CD4-positive, alpha-beta T cell treated with Interleukin-17A for 1 hour (primary cell): ENCODE measurements around the gene EEF1A1.
"Not testable (repeated sequence)": the region's sequence is repeated elsewhere in the genome, so short reads cannot be mapped to it uniquely, and the experiment has no call there.

Experiments used
- DNase-seq: peaks from one replicate; pipeline ENCODE4 v3.0.0-alpha.2; 2020

EEF1A1 gene

GRCh38 chr6:73534628-73535027 lies 13.8 kb upstream of the EEF1A1 start:
- no peak for DNase-seq

GRCh38 chr6:73532293-73532692 lies 11.5 kb upstream of the EEF1A1 start:
- no peak for DNase-seq

- DNase-seq, result no peak
Measured at GRCh38 chr6:73528897-73529296, 8.1 kb upstream of the EEF1A1 start.

- no peak for DNase-seq
Measured at GRCh38 chr6:73525546-73526330, 4.9 kb upstream of the EEF1A1 start.

GRCh38 chr6:73523434-73524123 lies 2.7 kb upstream of the EEF1A1 start:
- peak; percentile 84 for DNase-seq

- no peak for DNase-seq
Measured at GRCh38 chr6:73521351-73521985, 636 bp upstream of the EEF1A1 start.

DNA sequence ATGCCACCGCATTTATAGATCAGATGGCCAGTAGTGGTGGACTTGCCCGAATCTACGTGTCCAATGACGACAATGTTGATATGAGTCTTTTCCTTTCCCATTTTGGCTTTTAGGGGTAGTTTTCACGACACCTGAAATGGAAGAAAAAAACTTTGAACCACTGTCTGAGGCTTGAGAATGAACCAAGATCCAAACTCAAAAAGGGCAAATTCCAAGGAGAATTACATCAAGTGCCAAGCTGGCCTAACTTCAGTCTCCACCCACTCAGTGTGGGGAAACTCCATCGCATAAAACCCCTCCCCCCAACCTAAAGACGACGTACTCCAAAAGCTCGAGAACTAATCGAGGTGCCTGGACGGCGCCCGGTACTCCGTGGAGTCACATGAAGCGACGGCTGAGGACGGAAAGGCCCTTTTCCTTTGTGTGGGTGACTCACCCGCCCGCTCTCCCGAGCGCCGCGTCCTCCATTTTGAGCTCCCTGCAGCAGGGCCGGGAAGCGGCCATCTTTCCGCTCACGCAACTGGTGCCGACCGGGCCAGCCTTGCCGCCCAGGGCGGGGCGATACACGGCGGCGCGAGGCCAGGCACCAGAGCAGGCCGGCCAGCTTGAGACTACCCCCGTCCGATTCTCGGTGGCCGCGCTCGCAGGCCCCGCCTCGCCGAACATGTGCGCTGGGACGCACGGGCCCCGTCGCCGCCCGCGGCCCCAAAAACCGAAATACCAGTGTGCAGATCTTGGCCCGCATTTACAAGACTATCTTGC lies 725 bp downstream of the EEF1A1 start:
- peak; percentile 89 for DNase-seq

DNA sequence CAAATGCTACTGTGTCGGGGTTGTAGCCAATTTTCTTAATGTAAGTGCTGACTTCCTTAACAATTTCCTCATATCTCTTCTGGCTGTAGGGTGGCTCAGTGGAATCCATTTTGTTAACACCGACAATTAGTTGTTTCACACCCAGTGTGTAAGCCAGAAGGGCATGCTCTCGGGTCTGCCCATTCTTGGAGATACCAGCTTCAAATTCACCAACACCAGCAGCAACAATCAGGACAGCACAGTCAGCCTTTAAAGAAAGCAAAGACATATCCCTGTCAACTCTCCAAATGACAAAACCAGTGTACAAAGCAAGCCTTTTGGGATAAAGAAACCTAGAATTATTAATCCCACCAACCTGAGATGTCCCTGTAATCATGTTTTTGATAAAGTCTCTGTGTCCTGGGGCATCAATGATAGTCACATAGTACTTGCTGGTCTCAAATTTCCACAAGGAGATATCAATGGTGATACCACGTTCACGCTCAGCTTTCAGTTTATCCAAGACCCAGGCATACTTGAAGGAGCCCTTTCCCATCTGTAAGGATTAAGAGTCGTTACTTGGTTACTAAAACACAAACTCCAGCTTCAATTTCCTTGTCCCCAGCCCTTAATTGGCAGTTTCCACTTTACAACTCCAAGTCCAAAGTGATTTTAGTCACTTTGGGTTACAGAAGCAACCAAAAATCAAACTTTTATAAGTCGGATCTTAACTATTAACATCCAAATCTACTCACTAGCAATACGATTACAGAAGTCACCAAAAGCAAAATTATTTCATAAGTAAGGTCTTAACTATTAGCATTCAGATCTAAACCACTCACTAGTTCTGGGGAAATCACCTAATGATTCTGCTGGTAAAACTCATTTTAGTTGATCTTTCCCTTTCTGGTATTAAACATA lies 1.6 kb downstream of the EEF1A1 start:
- DNase-seq, result peak; percentile 57

GRCh38 chr6:73518100-73518981 lies 2.5 kb downstream of the EEF1A1 start:
- not testable (repeated sequence) for DNase-seq

DNA sequence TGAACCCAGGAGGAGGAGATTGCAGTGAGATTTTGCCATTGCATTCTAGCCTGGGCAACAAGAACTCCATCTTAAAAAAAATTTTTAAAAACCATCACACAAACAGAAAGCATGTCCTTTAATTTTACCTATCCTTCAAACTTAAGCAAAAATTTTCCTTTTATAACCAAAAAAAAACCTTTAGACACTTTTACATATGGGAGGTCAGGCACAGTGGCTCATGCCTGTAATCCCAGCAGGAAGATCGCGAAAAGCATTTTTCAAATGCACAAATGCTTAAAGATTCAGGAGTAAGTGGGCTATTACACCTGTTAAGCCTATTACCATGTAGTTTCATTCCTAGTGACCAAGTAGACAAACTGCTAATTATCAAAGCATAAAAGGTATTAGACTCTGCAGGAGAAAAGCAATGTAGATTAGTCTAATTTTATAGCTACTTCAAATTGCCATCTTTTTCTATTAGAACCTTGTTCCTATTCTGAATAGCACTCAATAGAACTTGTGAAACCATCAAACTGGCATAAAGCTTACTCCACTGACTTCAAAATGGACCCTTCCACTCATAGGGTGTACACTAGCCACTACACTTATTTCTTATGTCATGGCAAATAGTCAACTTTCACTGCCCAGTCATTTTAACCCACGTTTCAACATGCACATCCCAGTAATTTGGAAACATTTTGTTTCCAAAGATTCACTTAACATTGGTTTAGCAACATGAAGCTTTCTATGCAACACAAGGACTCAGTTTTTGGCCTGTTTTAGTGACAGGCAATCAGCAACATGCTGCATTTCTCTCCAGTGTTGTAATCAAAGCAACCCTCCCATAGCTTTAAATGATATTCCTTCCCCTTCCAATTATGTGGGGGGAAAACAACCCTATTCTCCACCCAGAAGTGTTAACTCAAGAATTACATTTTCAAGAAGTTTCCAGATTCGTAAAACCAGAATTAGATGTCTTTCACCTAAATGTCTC lies 4.0 kb downstream of the EEF1A1 start:
- peak; percentile 40 for DNase-seq

DNA sequence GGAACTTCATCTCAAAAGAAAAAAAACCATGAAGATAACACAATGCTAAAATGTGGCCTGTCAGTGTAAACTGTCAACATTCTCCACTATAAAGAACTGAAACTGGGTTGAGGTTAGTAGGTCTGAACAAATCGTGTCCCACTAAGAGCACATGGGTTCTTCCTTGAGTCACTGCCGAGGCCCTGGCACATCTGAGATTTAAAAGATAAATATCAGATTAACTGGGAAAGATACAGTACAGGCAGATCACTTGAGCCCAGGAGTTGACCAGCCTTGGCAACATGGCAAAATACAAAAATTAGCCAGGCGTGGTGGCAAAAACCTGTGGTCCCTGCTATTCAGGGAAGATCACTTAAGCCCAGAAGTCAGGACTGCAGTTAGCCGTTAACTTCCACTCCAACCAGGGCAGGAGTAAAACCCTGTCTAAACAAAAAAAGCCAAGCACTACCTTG lies 5.6 kb downstream of the EEF1A1 start:
- DNase-seq, result peak; percentile 51

GRCh38 chr6:73514746-73515110 lies 6.1 kb downstream of the EEF1A1 start:
- peak; percentile 43 for DNase-seq

GRCh38 chr6:73513496-73513854 lies 7.4 kb downstream of the EEF1A1 start:
- no peak for DNase-seq

DNA sequence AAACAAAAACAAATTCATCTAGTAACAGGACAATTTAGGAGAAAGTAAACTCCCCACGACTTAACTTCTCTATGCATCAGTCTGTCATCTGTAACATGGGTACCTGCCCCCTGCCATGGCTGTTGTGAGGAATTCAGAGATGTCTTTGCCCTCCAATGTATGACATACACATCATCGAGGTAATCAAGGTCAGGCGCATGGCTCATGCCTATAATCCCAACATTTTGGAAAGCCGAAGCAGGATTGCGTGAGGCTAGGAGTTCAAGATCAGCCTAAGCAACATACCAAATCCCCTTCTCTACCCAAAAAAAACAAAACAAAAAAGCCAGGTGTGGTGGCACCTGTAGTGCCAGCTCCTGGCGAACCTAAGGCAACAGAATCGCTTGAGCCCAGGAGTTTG lies 9.0 kb downstream of the EEF1A1 start:
- peak; percentile 33 for DNase-seq

DNA sequence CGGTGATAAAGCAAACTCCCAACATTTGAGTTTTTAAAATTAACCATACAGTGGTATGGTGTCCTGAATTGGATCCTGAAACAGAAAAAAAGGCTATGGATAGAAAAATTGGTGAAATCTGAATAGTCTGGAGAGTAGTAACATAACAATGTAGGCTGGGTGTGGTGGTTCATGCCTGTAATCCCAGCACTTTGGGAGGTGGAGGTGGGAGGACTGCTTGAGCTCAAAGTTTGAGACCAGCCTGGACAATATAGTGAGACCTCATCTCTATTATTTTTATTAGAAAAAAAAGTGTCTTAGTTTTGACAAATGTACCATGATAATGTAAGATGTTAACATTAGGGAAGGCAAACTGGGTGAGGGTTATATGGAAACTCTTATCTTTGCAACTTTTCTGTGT lies 11.0 kb downstream of the EEF1A1 start:
- no peak for DNase-seq

GRCh38 chr6:73508776-73509175 lies 12.1 kb downstream of the EEF1A1 start:
- DNase-seq, result no peak

- no peak for DNase-seq
Measured at GRCh38 chr6:73506246-73506645, 14.6 kb downstream of the EEF1A1 start.

DNA sequence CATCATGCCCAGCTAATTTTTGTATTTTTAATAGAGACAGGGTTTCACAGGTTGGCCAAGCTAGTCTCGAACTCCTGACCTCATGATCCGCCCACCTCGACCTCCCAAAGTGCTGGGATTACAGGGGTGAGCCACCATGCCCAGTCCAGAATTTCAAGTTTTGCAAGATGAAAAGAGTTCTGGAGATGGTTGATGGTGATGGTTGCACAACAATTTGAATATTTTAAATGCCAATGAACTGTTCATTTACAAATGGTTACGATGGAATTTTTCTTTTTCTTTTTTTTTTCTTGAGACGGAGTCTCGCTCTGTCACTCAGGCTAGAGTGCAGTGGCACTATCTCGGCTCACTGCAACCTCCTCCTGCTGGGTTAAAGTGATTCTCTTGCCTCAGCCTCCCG lies 15.1 kb downstream of the EEF1A1 start:
- DNase-seq, result not testable (repeated sequence)

DNA sequence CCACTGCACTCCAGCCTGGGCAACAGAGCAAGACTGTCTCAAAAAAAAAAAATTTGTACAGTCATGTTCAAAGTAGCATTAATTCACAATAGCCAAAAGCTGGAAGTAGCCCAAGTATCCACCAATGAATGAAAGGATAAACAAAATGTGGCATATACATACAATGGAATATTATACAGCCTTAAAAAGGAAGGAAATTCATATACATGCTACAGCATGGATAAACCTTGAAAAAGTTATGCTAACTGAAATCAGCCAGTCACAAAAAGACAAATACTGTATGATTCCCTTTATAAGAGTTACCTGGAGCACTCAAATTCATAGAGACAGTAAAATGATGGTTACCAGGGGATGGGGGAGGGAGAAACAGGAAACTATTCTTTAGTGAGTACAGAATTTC lies 15.7 kb downstream of the EEF1A1 start:
- DNase-seq, result no peak

GRCh38 chr6:73504160-73504559 lies 16.7 kb downstream of the EEF1A1 start:
- no peak for DNase-seq
